ENCODE results near the gene DNAJC18. TPM values are rescaled to one million over a fixed set of nuclear protein-coding genes. Genes with fewer than 3 reads are reported as not detected.
A peak's percentile ranks its signal among the peaks of the same experiment; 100 is the strongest.

DNAJC18 gene
- total and polyA plus RNA-seq, 2 experiments from 2014 or later, result 10.9 to 13.4 TPM

- Histone ChIP-seq H4K20me1 (ENCODE audit: insufficient read depth) (no peaks in the 10 kb centered on the region), H3K36me3 (ENCODE audit: low read depth) (no peaks in the 10 kb centered on the region), H3K27me3 (replicated peaks; ENCODE audit: insufficient read depth) (peaks cover 9% of the 10 kb centered on the region), H3K9me3 (ENCODE audit: low read depth) (no peaks in the 10 kb centered on the region), H3K4me1 (ENCODE audit: insufficient read depth) (0 out of 2 replicates have a peak, but pooled peaks cover 4% of the 10 kb centered on the region), H3K79me2 (ENCODE audit: insufficient read depth) (no peaks in the 10 kb centered on the region), H2AFZ (peak overlapping the region; percentile 61), H3K4me3 (peak overlapping the region; percentile 4; the same call in 1 of the 2 replicates), H3K4me2 (ENCODE audit: unreplicated experiment) (peak overlapping the region; percentile 35), H3K9ac (peak overlapping the region; percentile 24), H3K9me2 (ENCODE audit: insufficient read depth) (no peaks in the 10 kb centered on the region), H3F3A (ENCODE audit: insufficient read depth) (no peaks in the 10 kb centered on the region), H3K27ac (peak overlapping the region; percentile 35)
- TF ChIP-seq EZH2phosphoT487 (IDR thresholded peaks at IDR 0.05; ENCODE audit: insufficient read depth, low read depth) (no peak), EZH2 (IDR thresholded peaks at IDR 0.05; ENCODE audit: insufficient read depth, poor library complexity, severe bottlenecking) (no peak)
- 62% methylated on average over 28 to 33 of the region's 33 CpGs for WGBS, 2 experiments (ENCODE audit: low coverage in 1 of 2, low lambda C conversion rate in 2 of 2, missing lambda C conversion rate in 2 of 2)
- in situ Hi-C loops (cut with MboI), result no loop called here
- peak; percentile 60 for DNase-seq
Observed at GRCh38 chr5:139391570-139392323, 47.6 kb downstream of the DNAJC18 start.

- Histone ChIP-seq H3K9ac (0 out of 2 replicates have a peak overlapping the region, but pooled peaks have one; percentile 24), H3K4me3 (no peak overlapping the region), H3K9me3 (ENCODE audit: low read depth) (no peaks in the 10 kb centered on the region), H4K20me1 (ENCODE audit: insufficient read depth) (no peaks in the 10 kb centered on the region), H3K36me3 (ENCODE audit: low read depth) (no peaks in the 10 kb centered on the region), H3K4me1 (ENCODE audit: insufficient read depth) (peaks cover 5% of the 10 kb centered on the region; the same call in 1 of the 2 replicates), H3F3A (ENCODE audit: insufficient read depth) (0 out of 2 replicates have a peak, but pooled peaks cover 5% of the 10 kb centered on the region), H3K27me3 (replicated peaks; ENCODE audit: insufficient read depth) (peaks cover 9% of the 10 kb centered on the region), H3K9me2 (ENCODE audit: insufficient read depth) (no peaks in the 10 kb centered on the region), H2AFZ (peak overlapping the region; percentile 61), H3K4me2 (ENCODE audit: unreplicated experiment) (peak overlapping the region; percentile 35), H3K79me2 (ENCODE audit: insufficient read depth) (no peaks in the 10 kb centered on the region), H3K27ac (peak overlapping the region; percentile 35)
- DNase-seq, result no peak
- TF ChIP-seq EZH2 (IDR thresholded peaks at IDR 0.05; ENCODE audit: insufficient read depth, poor library complexity, severe bottlenecking) (no peak), EZH2phosphoT487 (IDR thresholded peaks at IDR 0.05; ENCODE audit: insufficient read depth, low read depth) (no peak)
- in situ Hi-C loops (cut with MboI), result no loop called here
- WGBS, 2 experiments (ENCODE audit: low coverage in 1 of 2, low lambda C conversion rate in 2 of 2, missing lambda C conversion rate in 2 of 2), result 81 to 87% methylated on average over 9 to 10 of the region's 10 CpGs
Observed at GRCh38 chr5:139390639-139391569, 48.4 kb downstream of the DNAJC18 start.

GRCh38 chr5:139389701-139390638 lies 49.4 kb downstream of the DNAJC18 start, which contains the start of gene MZB1:
Gene MZB1, minus strand, starts transcription at chr5:139389913. Its CDS starts 57 bp downstream, at chr5:139389856.
- TF ChIP-seq EZH2phosphoT487 (IDR thresholded peaks at IDR 0.05; ENCODE audit: insufficient read depth, low read depth) (no peak), EZH2 (IDR thresholded peaks at IDR 0.05; ENCODE audit: insufficient read depth, poor library complexity, severe bottlenecking) (no peak)
- no peak within 1 kb of the TSS for H3K27ac ChIP-seq
- DNase-seq, result no peak
- no peak within 1 kb of the TSS for H3K4me2 ChIP-seq (ENCODE audit: unreplicated experiment)
- H2AFZ ChIP-seq, result no peak within 1 kb of the TSS
- in situ Hi-C loops (cut with MboI), result no loop called here
- no peaks in the 10 kb centered on the region for H4K20me1 ChIP-seq (ENCODE audit: insufficient read depth)
- no peaks in the 10 kb centered on the region for H3K36me3 ChIP-seq (ENCODE audit: low read depth)
- H3F3A ChIP-seq (ENCODE audit: insufficient read depth), result 0 out of 2 replicates have a peak, but pooled peaks cover 6% of the 10 kb centered on the region
- H3K4me3 ChIP-seq, result no peak within 1 kb of the TSS
- WGBS, 2 experiments (ENCODE audit: low coverage in 1 of 2, low lambda C conversion rate in 2 of 2, missing lambda C conversion rate in 2 of 2), result 90 to 92% methylated on average over 10 to 11 of the region's 11 CpGs
- peaks cover 9% of the 10 kb centered on the region for H3K27me3 ChIP-seq (replicated peaks; ENCODE audit: insufficient read depth)
- H3K4me1 ChIP-seq (ENCODE audit: insufficient read depth), result peaks cover 11% of the 10 kb centered on the region; the same call in 1 of the 2 replicates
- no peaks in the 10 kb centered on the region for H3K9me2 ChIP-seq (ENCODE audit: insufficient read depth)
- H3K79me2 ChIP-seq (ENCODE audit: insufficient read depth), result no peaks in the 10 kb centered on the region
- no peak within 1 kb of the TSS for H3K9ac ChIP-seq
- H3K9me3 ChIP-seq (ENCODE audit: low read depth), result no peaks in the 10 kb centered on the region

Measured in GM23248 (cell line).